ENCODE data around the gene NT5M. TPM values are rescaled to one million over a fixed set of nuclear protein-coding genes. Genes with fewer than 3 reads are reported as not detected.

Gene NT5M
- total RNA-seq, 1 donor from 2014 or later: 1.5 TPM

GRCh38 chr17:17345294-17345597, 42.1 kb downstream of the NT5M start:
- H3K27me3 ChIP-seq (ENCODE audit: insufficient read depth, low read length): no peaks in the 10 kb centered on the region
- TF ChIP-seq EZH2 (IDR thresholded peaks at IDR 0.05; ENCODE audit: insufficient read depth, low read length) (no peak), CTCF (IDR thresholded peaks at IDR 0.05; ENCODE audit: insufficient read depth, low read depth, low read length) (no peak)
- no peaks in the 10 kb centered on the region for H3K9me3 ChIP-seq (ENCODE audit: insufficient read depth, low read depth, low read length)
- H3K4me3 ChIP-seq (ENCODE audit: insufficient read depth, low read depth, low read length): no peak overlapping the region
- Mint-ChIP-seq H3K27me3 (ENCODE audit: low read depth, unreplicated experiment) (peaks cover 14% of the 10 kb centered on the region), H3K27ac (ENCODE audit: unreplicated experiment) (no peak overlapping the region), H3K9me3 (ENCODE audit: unreplicated experiment) (no peaks in the 10 kb centered on the region), H3K36me3 (ENCODE audit: low read depth, unreplicated experiment) (peaks cover under 1% of the 10 kb centered on the region), H3K4me1 (ENCODE audit: low read depth, unreplicated experiment) (peaks cover under 1% of the 10 kb centered on the region), H3K4me3 (ENCODE audit: unreplicated experiment) (no peak overlapping the region)
- no peaks in the 10 kb centered on the region for H3K79me2 ChIP-seq (ENCODE audit: insufficient read depth, low read length)
- FAIRE-seq (no peak), DNase-seq (ENCODE audit: low read depth) (no peak)
- H3K4me2 ChIP-seq (ENCODE audit: low read length): no peak overlapping the region
- H3K4me1 ChIP-seq (ENCODE audit: insufficient read depth, low read length): no peaks in the 10 kb centered on the region
- no peak overlapping the region for H3K27ac ChIP-seq (ENCODE audit: low read depth, low read length)
- no peaks in the 10 kb centered on the region for H3K36me3 ChIP-seq (ENCODE audit: insufficient read depth, low read length)
- H4K20me1 ChIP-seq (ENCODE audit: insufficient read depth, low read length): no peaks in the 10 kb centered on the region
- no peak overlapping the region for H3K9ac ChIP-seq (ENCODE audit: low read length)
- no peak overlapping the region for H2AFZ ChIP-seq (ENCODE audit: low read depth, low read length)

- Histone ChIP-seq H3K79me2 (ENCODE audit: insufficient read depth, low read length) (no peaks in the 10 kb centered on the region), H3K36me3 (ENCODE audit: insufficient read depth, low read length) (no peaks in the 10 kb centered on the region), H3K27ac (ENCODE audit: low read depth, low read length) (no peak overlapping the region), H2AFZ (ENCODE audit: low read depth, low read length) (no peak overlapping the region), H3K4me2 (ENCODE audit: low read length) (no peak overlapping the region), H3K4me1 (ENCODE audit: insufficient read depth, low read length) (peaks cover 5% of the 10 kb centered on the region), H3K9ac (ENCODE audit: low read length) (no peak overlapping the region), H3K4me3 (ENCODE audit: insufficient read depth, low read depth, low read length) (no peak overlapping the region), H4K20me1 (ENCODE audit: insufficient read depth, low read length) (no peaks in the 10 kb centered on the region), H3K27me3 (ENCODE audit: insufficient read depth, low read length) (no peaks in the 10 kb centered on the region), H3K9me3 (ENCODE audit: insufficient read depth, low read depth, low read length) (no peaks in the 10 kb centered on the region)
- H3K27me3 Mint-ChIP-seq (ENCODE audit: low read depth, unreplicated experiment): peaks cover 17% of the 10 kb centered on the region
- no peak overlapping the region for H3K27ac Mint-ChIP-seq (ENCODE audit: unreplicated experiment)
- no peak overlapping the region for H3K4me3 Mint-ChIP-seq (ENCODE audit: unreplicated experiment)
- peaks cover 3% of the 10 kb centered on the region for H3K36me3 Mint-ChIP-seq (ENCODE audit: low read depth, unreplicated experiment)
- no peak for DNase-seq (ENCODE audit: low read depth)
- TF ChIP-seq EZH2 (IDR thresholded peaks at IDR 0.05; ENCODE audit: insufficient read depth, low read length): no peak
- no peak for TF ChIP-seq CTCF (IDR thresholded peaks at IDR 0.05; ENCODE audit: insufficient read depth, low read depth, low read length)
- no peak for FAIRE-seq
- no peaks in the 10 kb centered on the region for H3K9me3 Mint-ChIP-seq (ENCODE audit: unreplicated experiment)
- peaks cover 2% of the 10 kb centered on the region for H3K4me1 Mint-ChIP-seq (ENCODE audit: low read depth, unreplicated experiment)
These were observed 42.7 kb downstream of the NT5M start for GRCh38 chr17:17345686-17346427.

All from astrocyte (in vitro differentiated cells and primary cell).